ENCODE measurements around the gene GLI3. TPM values are rescaled to one million over a fixed set of nuclear protein-coding genes. Genes with fewer than 3 reads are reported as not detected.

The GLI3 gene
- total RNA-seq, 1 donor from 2014 or later: 126 TPM

DNA sequence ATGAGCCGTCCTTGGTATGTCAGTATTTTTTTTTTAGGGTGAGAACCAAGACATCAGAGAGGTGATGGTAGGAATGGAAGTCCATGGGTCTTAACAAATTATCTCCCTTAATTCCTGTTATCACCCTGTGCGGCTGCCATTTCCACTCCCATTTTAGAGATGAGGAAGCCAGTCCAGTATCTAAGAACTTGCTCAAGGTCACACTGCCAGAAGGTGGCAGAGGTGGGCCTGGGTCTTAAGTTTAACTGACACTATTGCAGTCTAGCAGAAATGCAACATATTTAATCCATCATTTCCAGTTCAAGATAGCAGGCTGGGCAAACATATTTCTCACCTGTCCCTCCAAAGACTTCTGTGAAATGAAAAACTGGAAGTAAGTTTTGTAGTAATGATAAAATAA is 108.3 kb downstream of the GLI3 start:
- DNase-seq (ENCODE audit: low spot score in 2 of 2, unreplicated experiment in 2 of 2): no peak
- Mint-ChIP-seq H3K9me3 (peaks cover 15% of the 10 kb centered on the region), H3K27me3 (ENCODE audit: low read depth) (no peaks in the 10 kb centered on the region), H3K27ac (no peak overlapping the region), H3K4me3 (no peak overlapping the region), H3K36me3 (peaks cover 17% of the 10 kb centered on the region), H3K4me1 (peaks cover 42% of the 10 kb centered on the region)
- TF ChIP-seq CTCF (IDR thresholded peaks at IDR 0.05; ENCODE audit: unreplicated experiment): no peak

GRCh38 chr7:42127232-42127622 is 109.8 kb downstream of the GLI3 start:
- Mint-ChIP-seq H3K36me3 (peaks cover 17% of the 10 kb centered on the region), H3K9me3 (peaks cover 15% of the 10 kb centered on the region), H3K27ac (no peak overlapping the region), H3K27me3 (ENCODE audit: low read depth) (no peaks in the 10 kb centered on the region), H3K4me3 (no peak overlapping the region), H3K4me1 (peaks cover 38% of the 10 kb centered on the region)
- TF ChIP-seq CTCF (IDR thresholded peaks at IDR 0.05; ENCODE audit: unreplicated experiment): no peak
- DNase-seq (ENCODE audit: low spot score in 2 of 2, unreplicated experiment in 2 of 2): no peak

- peaks cover 17% of the 10 kb centered on the region for H3K36me3 Mint-ChIP-seq
- peaks cover 15% of the 10 kb centered on the region for H3K9me3 Mint-ChIP-seq
- no peak for TF ChIP-seq CTCF (IDR thresholded peaks at IDR 0.05; ENCODE audit: unreplicated experiment)
- peaks cover 38% of the 10 kb centered on the region for H3K4me1 Mint-ChIP-seq
- H3K4me3 Mint-ChIP-seq: no peak overlapping the region
- H3K27ac Mint-ChIP-seq: peak overlapping the region; percentile 2
- no peak for DNase-seq (ENCODE audit: low spot score in 2 of 2, unreplicated experiment in 2 of 2)
- H3K27me3 Mint-ChIP-seq (ENCODE audit: low read depth): no peaks in the 10 kb centered on the region
These were observed 110.4 kb downstream of the GLI3 start for GRCh38 chr7:42126475-42127231.

- Mint-ChIP-seq H3K9me3 (peaks cover 3% of the 10 kb centered on the region), H3K36me3 (peaks cover 5% of the 10 kb centered on the region), H3K4me3 (no peak overlapping the region), H3K4me1 (peaks cover 39% of the 10 kb centered on the region), H3K27ac (peak overlapping the region; percentile 33), H3K27me3 (ENCODE audit: low read depth) (no peaks in the 10 kb centered on the region)
- no peak for TF ChIP-seq CTCF (IDR thresholded peaks at IDR 0.05; ENCODE audit: unreplicated experiment)
- DNase-seq (ENCODE audit: low spot score in 2 of 2, unreplicated experiment in 2 of 2): no peak
These were observed 111.7 kb downstream of the GLI3 start for GRCh38 chr7:42125321-42125720.

DNA sequence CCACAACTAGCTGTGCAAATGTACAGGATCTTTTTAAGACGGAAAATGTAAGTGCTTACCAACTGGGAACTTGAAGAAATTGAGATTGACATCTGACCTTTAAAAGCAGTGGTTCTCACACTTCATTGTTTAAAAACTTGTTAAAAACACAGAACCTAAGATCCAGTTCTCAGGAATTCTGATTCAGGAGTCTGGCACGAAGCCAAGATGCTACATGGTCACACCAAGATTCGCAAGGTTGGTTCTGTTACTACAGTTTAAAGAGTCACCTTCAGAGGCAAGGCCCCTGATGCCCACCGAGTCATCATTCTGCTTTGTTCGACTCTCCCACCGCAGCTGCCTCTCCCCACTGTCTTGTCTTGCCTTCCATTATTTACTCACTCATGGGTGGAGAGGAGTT is 113.3 kb downstream of the GLI3 start:
- Mint-ChIP-seq H3K36me3 (no peaks in the 10 kb centered on the region), H3K9me3 (no peaks in the 10 kb centered on the region), H3K4me3 (no peak overlapping the region), H3K27ac (peak overlapping the region; percentile 47), H3K27me3 (ENCODE audit: low read depth) (no peaks in the 10 kb centered on the region), H3K4me1 (peaks cover 51% of the 10 kb centered on the region)
- DNase-seq (ENCODE audit: low spot score in 2 of 2, unreplicated experiment in 2 of 2): no peak
- no peak for TF ChIP-seq CTCF (IDR thresholded peaks at IDR 0.05; ENCODE audit: unreplicated experiment)

Measured in mesothelial cell of epicardium (in vitro differentiated cells).